ENCODE results near the gene KCMF1. TPM values are rescaled to one million over a fixed set of nuclear protein-coding genes. Genes with fewer than 3 reads are reported as not detected.

KCMF1 gene
- total and polyA plus RNA-seq, 3 donors from 2014 or later: 53.9 to 141 (median 56.9) TPM

DNA sequence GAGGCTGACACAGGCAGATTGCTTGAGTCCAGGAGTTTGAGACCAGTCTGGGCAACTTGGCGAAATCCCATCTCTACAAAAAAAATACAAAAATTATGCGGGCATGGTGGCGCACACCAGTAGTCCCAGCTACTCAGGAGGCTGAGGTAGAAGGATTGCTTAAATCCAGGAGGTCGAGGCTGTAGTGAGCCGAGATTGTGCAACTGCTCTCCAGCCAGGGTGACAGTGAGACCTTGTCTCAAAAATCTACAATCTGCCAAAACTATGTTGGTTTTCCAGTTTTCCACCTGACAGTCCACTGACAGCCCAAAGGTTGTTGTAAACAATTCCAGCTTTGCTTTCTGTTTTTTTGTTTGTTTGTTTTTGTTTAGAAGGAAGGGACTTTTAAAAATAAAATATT lies 51.3 kb downstream of the KCMF1 start:
- no peak for DNase-seq
- no peak for TF ChIP-seq POLR2A (IDR thresholded peaks at IDR 0.05)
- TF ChIP-seq, protein P1, sequence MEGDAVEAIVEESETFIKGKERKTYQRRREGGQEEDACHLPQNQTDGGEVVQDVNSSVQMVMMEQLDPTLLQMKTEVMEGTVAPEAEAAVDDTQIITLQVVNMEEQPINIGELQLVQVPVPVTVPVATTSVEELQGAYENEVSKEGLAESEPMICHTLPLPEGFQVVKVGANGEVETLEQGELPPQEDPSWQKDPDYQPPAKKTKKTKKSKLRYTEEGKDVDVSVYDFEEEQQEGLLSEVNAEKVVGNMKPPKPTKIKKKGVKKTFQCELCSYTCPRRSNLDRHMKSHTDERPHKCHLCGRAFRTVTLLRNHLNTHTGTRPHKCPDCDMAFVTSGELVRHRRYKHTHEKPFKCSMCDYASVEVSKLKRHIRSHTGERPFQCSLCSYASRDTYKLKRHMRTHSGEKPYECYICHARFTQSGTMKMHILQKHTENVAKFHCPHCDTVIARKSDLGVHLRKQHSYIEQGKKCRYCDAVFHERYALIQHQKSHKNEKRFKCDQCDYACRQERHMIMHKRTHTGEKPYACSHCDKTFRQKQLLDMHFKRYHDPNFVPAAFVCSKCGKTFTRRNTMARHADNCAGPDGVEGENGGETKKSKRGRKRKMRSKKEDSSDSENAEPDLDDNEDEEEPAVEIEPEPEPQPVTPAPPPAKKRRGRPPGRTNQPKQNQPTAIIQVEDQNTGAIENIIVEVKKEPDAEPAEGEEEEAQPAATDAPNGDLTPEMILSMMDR (IDR thresholded peaks at IDR 0.05): no peak
- Histone ChIP-seq H3K27me3 (no peaks in the 10 kb centered on the region), H3K27ac (no peak overlapping the region), H3K4me1 (peaks cover 3% of the 10 kb centered on the region), H3K4me3 (no peak overlapping the region), H3K36me3 (ENCODE audit: low read depth, missing control alignments) (no peaks in the 10 kb centered on the region), H3K9me3 (no peaks in the 10 kb centered on the region)
- WGBS, 2 donors: 93 to 96% methylated on average over 5 of the region's 5 CpGs
- intact Hi-C loops (cut with DNase I; ENCODE audit: low total_unique reads): no loop called here

GRCh38 chr2:85024372-85025047 lies 53.5 kb downstream of the KCMF1 start:
- Histone ChIP-seq H3K4me1 (no peaks in the 10 kb centered on the region), H3K27ac (no peak overlapping the region), H3K4me3 (no peak overlapping the region), H3K9me3 (no peaks in the 10 kb centered on the region), H3K27me3 (no peaks in the 10 kb centered on the region), H3K36me3 (ENCODE audit: low read depth, missing control alignments) (no peaks in the 10 kb centered on the region)
- 79% methylated on average over 8 of the region's 8 CpGs for WGBS, 2 donors
- DNase-seq: no peak
- TF ChIP-seq POLR2A (IDR thresholded peaks at IDR 0.05): no peak
- TF ChIP-seq, protein P1 (IDR thresholded peaks at IDR 0.05): no peak
- intact Hi-C loops (cut with DNase I; ENCODE audit: low total_unique reads): no loop called here

GRCh38 chr2:85032621-85033020 lies 61.7 kb downstream of the KCMF1 start:
- Histone ChIP-seq H3K27ac (no peak overlapping the region), H3K36me3 (ENCODE audit: low read depth, missing control alignments) (no peaks in the 10 kb centered on the region), H3K27me3 (no peaks in the 10 kb centered on the region), H3K9me3 (no peaks in the 10 kb centered on the region), H3K4me3 (no peak overlapping the region), H3K4me1 (no peaks in the 10 kb centered on the region)
- WGBS, 2 donors: 99% methylated on average over 5 of the region's 5 CpGs
- no peak for DNase-seq
- intact Hi-C loops (cut with DNase I; ENCODE audit: low total_unique reads): no loop called here
- TF ChIP-seq, protein P1 (IDR thresholded peaks at IDR 0.05): no peak
- no peak for TF ChIP-seq POLR2A (IDR thresholded peaks at IDR 0.05)

- H3K36me3 ChIP-seq (ENCODE audit: low read depth, missing control alignments): no peaks in the 10 kb centered on the region
- no peak for TF ChIP-seq POLR2A (IDR thresholded peaks at IDR 0.05)
- TF ChIP-seq, protein P1 (IDR thresholded peaks at IDR 0.05): no peak
Observed at GRCh38 chr2:85033388-85033787, 62.4 kb downstream of the KCMF1 start.

DNA sequence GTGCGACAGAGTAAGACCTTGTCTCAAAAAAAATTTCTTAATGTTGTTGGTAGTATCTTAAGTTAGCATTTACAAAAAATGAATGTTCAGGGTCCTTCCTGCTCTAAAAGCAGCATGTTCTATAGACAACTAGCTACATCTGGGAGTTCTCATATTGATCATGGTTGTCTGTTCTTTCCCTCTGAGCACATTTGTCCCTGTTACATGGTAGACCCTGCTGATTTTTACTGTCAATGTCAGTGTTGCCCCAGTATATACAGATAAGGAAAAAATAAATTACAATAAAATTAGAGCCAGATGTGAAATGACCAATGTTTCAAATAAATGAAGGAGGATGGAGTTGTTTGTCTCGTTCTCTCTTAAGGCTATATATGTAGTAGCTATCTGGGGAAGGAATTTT lies 63.2 kb downstream of the KCMF1 start:
- Histone ChIP-seq H3K36me3 (ENCODE audit: low read depth, missing control alignments) (no peaks in the 10 kb centered on the region), H3K27me3 (no peaks in the 10 kb centered on the region), H3K4me1 (no peaks in the 10 kb centered on the region), H3K9me3 (no peaks in the 10 kb centered on the region), H3K4me3 (no peak overlapping the region), H3K27ac (no peak overlapping the region)
- intact Hi-C loops (cut with DNase I; ENCODE audit: low total_unique reads): no loop called here
- no peak for TF ChIP-seq POLR2A (IDR thresholded peaks at IDR 0.05)
- TF ChIP-seq, protein P1 (IDR thresholded peaks at IDR 0.05): no peak
- DNase-seq: no peak
- WGBS, 2 donors: 89 to 96% methylated on average over 2 of the region's 2 CpGs

More at GRCh38 chr2:85033388-85033787, 62.4 kb downstream of the KCMF1 start:
- no peaks in the 10 kb centered on the region for H3K9me3 ChIP-seq
- no peaks in the 10 kb centered on the region for H3K4me1 ChIP-seq
- 74 to 78% methylated on average over 2 of the region's 2 CpGs for WGBS, 2 donors
- intact Hi-C loops (cut with DNase I; ENCODE audit: low total_unique reads): no loop called here
- no peak for DNase-seq
- H3K27ac ChIP-seq: no peak overlapping the region
- no peak overlapping the region for H3K4me3 ChIP-seq
- H3K27me3 ChIP-seq: no peaks in the 10 kb centered on the region
